Measurements from ENCODE around the gene ATP5PF.
"Not testable (repeated sequence)": the region's sequence is repeated elsewhere in the genome, so short reads cannot be mapped to it uniquely, and the experiment has no call there.

Gene ATP5PF

GRCh38 chr21:25734904-25735645, at the start of gene ATP5PF, which contains the start of gene GABPA:
TSS of gene ATP5PF (minus strand) at chr21:25734904. CDS start at chr21:25729794, 5,110 bp downstream.
TSS of gene GABPA (plus strand) at chr21:25734972. CDS start at chr21:25741599, 6,627 bp downstream.
- DNase-seq (ENCODE audit: low read depth): peak; percentile 98

- DNase-seq (ENCODE audit: low read depth): not testable (repeated sequence)
Observed at GRCh38 chr21:25778126-25778875, 43.6 kb upstream of the ATP5PF start.

- no peak for DNase-seq (ENCODE audit: low read depth)
Observed at GRCh38 chr21:25776440-25776839, 41.7 kb upstream of the ATP5PF start.

- no peak for DNase-seq (ENCODE audit: low read depth)
Observed at GRCh38 chr21:25772686-25773085, 38.0 kb upstream of the ATP5PF start.

- DNase-seq (ENCODE audit: low read depth): no peak
Observed at GRCh38 chr21:25767921-25768320, 33.2 kb upstream of the ATP5PF start.

GRCh38 chr21:25764065-25764464, 29.4 kb upstream of the ATP5PF start:
- DNase-seq (ENCODE audit: low read depth): no peak

- DNase-seq (ENCODE audit: low read depth): no peak
Observed at GRCh38 chr21:25760677-25761076, 26.0 kb upstream of the ATP5PF start.

GRCh38 chr21:25760061-25760460, 25.4 kb upstream of the ATP5PF start:
- no peak for DNase-seq (ENCODE audit: low read depth)

- DNase-seq (ENCODE audit: low read depth): no peak
Observed at GRCh38 chr21:25759573-25759972, 24.9 kb upstream of the ATP5PF start.

- no peak for DNase-seq (ENCODE audit: low read depth)
Observed at GRCh38 chr21:25757531-25757930, 22.8 kb upstream of the ATP5PF start.

GRCh38 chr21:25756190-25756932, 21.7 kb upstream of the ATP5PF start:
- no peak for DNase-seq (ENCODE audit: low read depth)

GRCh38 chr21:25752416-25752815, 17.7 kb upstream of the ATP5PF start:
- no peak for DNase-seq (ENCODE audit: low read depth)

- no peak for DNase-seq (ENCODE audit: low read depth)
Observed at GRCh38 chr21:25750085-25750484, 15.4 kb upstream of the ATP5PF start.

GRCh38 chr21:25744854-25745253, 10.2 kb upstream of the ATP5PF start:
- DNase-seq (ENCODE audit: low read depth): no peak

- DNase-seq (ENCODE audit: low read depth): no peak
Observed at GRCh38 chr21:25742900-25743299, 8.2 kb upstream of the ATP5PF start.

- DNase-seq (ENCODE audit: low read depth): no peak
Observed at GRCh38 chr21:25737421-25737820, 2.7 kb upstream of the ATP5PF start.

GRCh38 chr21:25735646-25736597, 1.2 kb upstream of the ATP5PF start:
- peak; percentile 79 for DNase-seq (ENCODE audit: low read depth)

- DNase-seq (ENCODE audit: low read depth): no peak
Observed at GRCh38 chr21:25734654-25734903, 125 bp downstream of the ATP5PF start.

GRCh38 chr21:25733859-25734653, 648 bp downstream of the ATP5PF start:
- peak; percentile 13 for DNase-seq (ENCODE audit: low read depth)

GRCh38 chr21:25732091-25732760, 2.5 kb downstream of the ATP5PF start:
- DNase-seq (ENCODE audit: low read depth): no peak
